IMR-90 (cell line): ENCODE data around the gene TK1. TPM values are rescaled to one million over a fixed set of nuclear protein-coding genes. Genes with fewer than 3 reads are reported as not detected.

Experiments
- ATAC-seq: fragments of 200-7000 bp; cut with Tn5 transposase; 2 replicates; pipeline ENCODE4 v1.9.1; 2020; ENCODE audit warnings: low read depth, mild to moderate bottlenecking, moderate library complexity
- BruUV-seq: library from RNA; stranded (reverse); fragments of 400-500 nt; replicated peaks from 2 replicates; lab custom pipeline; 2021; lab: Mats Ljungman, UMichigan
- CTCF ChIA-PET: fragments of 300-600 bp; formaldehyde crosslinking; extraction: SDS; loops from one replicate; lab custom pipeline; 2021; ENCODE audit warnings: antibody characterized with exemption; lab: Yijun Ruan, JAX
- POLR2A ChIA-PET: fragments of 300-600 bp; sonication (Branson Sonifier 250); formaldehyde crosslinking; loops from one replicate; lab custom pipeline; 2022; ENCODE audit warnings: antibody characterized with exemption; ENCODE audit not compliant: unreplicated experiment; lab: Charles Lee
- DNase-seq: peaks from one replicate; pipeline ENCODE4 v3.0.0; 2013
- H2AFZ ChIP-seq: replicated peaks from 2 replicates; pipeline ENCODE3; 2013; ENCODE audit warnings: low read length, mild to moderate bottlenecking; ENCODE audit not compliant: poor library complexity
- H2AK5ac ChIP-seq: 2 replicates; pipeline ENCODE4 v1.6.1; 2013; ENCODE audit warnings: low read depth, low read length, inconsistent platforms
- H2AK9ac ChIP-seq: replicated peaks from 2 replicates; pipeline ENCODE3; 2013; ENCODE audit warnings: mild to moderate bottlenecking, low read depth, low read length, moderate library complexity; ENCODE audit not compliant: poor library complexity
- H2BK120ac ChIP-seq: 2 replicates; pipeline ENCODE4 v1.6.1; 2013; ENCODE audit warnings: low read depth, low read length, inconsistent platforms
- H2BK15ac ChIP-seq: 3 replicates; pipeline ENCODE4 v1.6.1; 2013; ENCODE audit warnings: low read depth, low read length, inconsistent platforms
- H2BK20ac ChIP-seq: 2 replicates; pipeline ENCODE4 v1.6.1; 2013; ENCODE audit warnings: low read depth, mild to moderate bottlenecking, inconsistent platforms, low read length, moderate library complexity
- H2BK5ac ChIP-seq: 2 replicates; pipeline ENCODE4 v1.6.1; 2013; ENCODE audit warnings: mild to moderate bottlenecking, low read depth, low read length, inconsistent platforms; ENCODE audit not compliant: poor library complexity, severe bottlenecking
- H3K14ac ChIP-seq: replicated peaks from 2 replicates; pipeline ENCODE4 v1.6.1; 2013; ENCODE audit warnings: low read depth, low read length, inconsistent platforms
- H3K18ac ChIP-seq: 2 replicates; pipeline ENCODE4 v1.6.1; 2013; ENCODE audit warnings: low read depth, low read length, control low read depth
- H3K23ac ChIP-seq: 2 replicates; pipeline ENCODE4 v1.6.1; 2013; ENCODE audit warnings: low read depth, low read length, inconsistent platforms
- H3K27ac ChIP-seq: 2 replicates; pipeline ENCODE4 v1.5.1; 2013; ENCODE audit warnings: mild to moderate bottlenecking, control low read depth, low read length; ENCODE audit not compliant: insufficient read depth
- H3K27me3 ChIP-seq: 2 replicates; pipeline ENCODE4 v1.6.1; 2013; ENCODE audit warnings: low read length; ENCODE audit not compliant: control insufficient read depth, insufficient read depth
- H3K36me3 ChIP-seq: 2 replicates; pipeline ENCODE4 v1.6.1; 2013; ENCODE audit warnings: low read length, mixed read lengths; ENCODE audit not compliant: control insufficient read depth, insufficient read depth
- H3K4ac ChIP-seq: 2 replicates; pipeline ENCODE4 v1.6.1; 2013; ENCODE audit warnings: low read depth, low read length, inconsistent platforms
- H3K4me1 ChIP-seq: 2 replicates; pipeline ENCODE4 v1.6.1; 2013; ENCODE audit warnings: low read length, mixed read lengths; ENCODE audit not compliant: control insufficient read depth, insufficient read depth
- H3K4me2 ChIP-seq: 2 replicates; pipeline ENCODE4 v1.6.1; 2013; ENCODE audit warnings: low read depth, mild to moderate bottlenecking, control low read depth, low read length, moderate library complexity
- H3K4me3 ChIP-seq: 2 replicates; pipeline ENCODE4 v1.5.1; 2013; ENCODE audit warnings: low read depth, mild to moderate bottlenecking, control low read depth, low read length, moderate library complexity; ENCODE audit not compliant: insufficient read depth
- H3K56ac ChIP-seq: 2 replicates; pipeline ENCODE4 v1.6.1; 2013; ENCODE audit warnings: low read length, inconsistent platforms; ENCODE audit not compliant: insufficient read depth; ENCODE audit errors: extremely low read depth
- H3K79me1 ChIP-seq, 2 experiments: 2 replicates each; pipeline ENCODE4 v1.6.1; 2013; ENCODE audit warnings: low read length in 2 of 2, inconsistent platforms in 1 of 2, low read depth in 1 of 2
- H3K9ac ChIP-seq: 2 replicates; pipeline ENCODE4 v1.6.1; 2013; ENCODE audit warnings: low read depth, low read length, control low read depth
- H3K9me1 ChIP-seq: 2 replicates; pipeline ENCODE4 v1.6.1; 2013; ENCODE audit warnings: low read length, inconsistent platforms; ENCODE audit not compliant: insufficient read depth
- H3K9me3 ChIP-seq: 2 replicates; pipeline ENCODE4 v1.6.1; 2013; ENCODE audit warnings: low read length; ENCODE audit not compliant: control insufficient read depth, insufficient read depth
- H4K20me1 ChIP-seq: 2 replicates; pipeline ENCODE4 v1.6.1; 2013; ENCODE audit warnings: low read length, inconsistent platforms; ENCODE audit not compliant: insufficient read depth
- H4K5ac ChIP-seq: 2 replicates; pipeline ENCODE4 v1.6.1; 2013; ENCODE audit warnings: mild to moderate bottlenecking, low read depth, low read length, control low read depth
- H4K8ac ChIP-seq, 2 experiments: 2 replicates each; pipeline ENCODE4 v1.6.1; 2013; ENCODE audit warnings: low read depth in 2 of 2, low read length in 2 of 2, control low read depth in 1 of 2, inconsistent platforms in 1 of 2
- H4K91ac ChIP-seq: 2 replicates; pipeline ENCODE4 v1.6.1; 2013; ENCODE audit warnings: low read depth, low read length, inconsistent platforms; ENCODE audit not compliant: insufficient read depth
- BHLHE40 ChIP-seq: fragments of 150-350 bp; IDR thresholded peaks from 2 replicates; pipeline ENCODE4 v1.6.1; 2016; ENCODE audit warnings: mild to moderate bottlenecking, low read depth, low read length
- CEBPB ChIP-seq: IDR thresholded peaks from 2 replicates; pipeline ENCODE4 v1.6.1; 2012; ENCODE audit warnings: low read depth, low read length, improper control_type of control experiment
- CHD1 ChIP-seq: IDR thresholded peaks from 2 replicates; pipeline ENCODE4 v1.6.1; 2012; ENCODE audit warnings: low read depth, low read length, improper control_type of control experiment
- CTCF ChIP-seq: conservative IDR thresholded peaks from 2 replicates; pipeline ENCODE4 v1.5.1; 2012; ENCODE audit warnings: mild to moderate bottlenecking, low read depth, low read length, improper control_type of control experiment
- ELK1 ChIP-seq: fragments of 150-350 bp; IDR thresholded peaks from 2 replicates; pipeline ENCODE4 v1.6.1; 2016; ENCODE audit warnings: low read depth, mild to moderate bottlenecking, low read length, moderate library complexity, borderline replicate concordance
- MAFK ChIP-seq: IDR thresholded peaks from 2 replicates; pipeline ENCODE4 v1.6.1; 2012; ENCODE audit warnings: low read depth, low read length, improper control_type of control experiment
- MAZ ChIP-seq: IDR thresholded peaks from 2 replicates; pipeline ENCODE4 v1.6.1; 2012; ENCODE audit warnings: low read depth, mild to moderate bottlenecking, low read length, improper control_type of control experiment, moderate library complexity, borderline replicate concordance
- MXI1 ChIP-seq: IDR thresholded peaks from 2 replicates; pipeline ENCODE4 v1.6.1; 2012; ENCODE audit warnings: low read depth, mild to moderate bottlenecking, low read length, moderate library complexity, borderline replicate concordance
- NFE2L2 ChIP-seq: fragments of 150-350 bp; IDR thresholded peaks from 2 replicates; pipeline ENCODE4 v1.6.1; 2016; ENCODE audit warnings: low read depth, mild to moderate bottlenecking, low read length
- POLR2A ChIP-seq: IDR thresholded peaks from 2 replicates; pipeline ENCODE4 v1.6.1; 2012; ENCODE audit warnings: mild to moderate bottlenecking, low read depth, low read length
- RAD21 ChIP-seq: IDR thresholded peaks from 2 replicates; pipeline ENCODE4 v1.6.1; 2012; ENCODE audit warnings: low read length, improper control_type of control experiment
- RCOR1 ChIP-seq: IDR thresholded peaks from 2 replicates; pipeline ENCODE4 v1.6.1; 2012; ENCODE audit warnings: mild to moderate bottlenecking, low read length, improper control_type of control experiment; ENCODE audit not compliant: insufficient replicate concordance
- RFX5 ChIP-seq: IDR thresholded peaks from 2 replicates; pipeline ENCODE4 v1.8.0; 2012; ENCODE audit warnings: low read depth, mild to moderate bottlenecking, low read length, moderate library complexity
- SMC3 ChIP-seq: fragments of 150-350 bp; IDR thresholded peaks from 2 replicates; pipeline ENCODE4 v1.6.1; 2016; ENCODE audit warnings: low read depth, mild to moderate bottlenecking, antibody characterized with exemption, low read length, moderate library complexity
- USF2 ChIP-seq: fragments of 150-350 bp; IDR thresholded peaks from 2 replicates; pipeline ENCODE4 v1.6.1; 2017; ENCODE audit warnings: mild to moderate bottlenecking, antibody characterized with exemption, low read length, low read depth
- WGBS, 2 experiments: methylation state at CpG; one replicate each; pipeline versions ENCODE4 v1.1.5 to v1.1.7; 2013; ENCODE audit warnings: missing lambda C conversion rate in 2 of 2; ENCODE audit not compliant: insufficient read length in 1 of 2; ENCODE audit errors: extremely low coverage in 2 of 2; 5-methylcytosine and 5-hydroxymethylcytosine counted together
- dilution Hi-C: fragments of 300-500 bp; cut with HindIII; formaldehyde crosslinking; loops from one replicate; pipeline ENCODE4 v1.14.3; 2018; ENCODE audit warnings: low sequenced_read_pairs; ENCODE audit not compliant: unreplicated experiment
- in situ Hi-C: fragments of 300-500 bp; cut with MboI; formaldehyde crosslinking; loops from 3 replicates; pipeline ENCODE4 v1.14.3; 2019; ENCODE audit warnings: low sequenced_read_pairs, inconsistent platforms, mixed read lengths
- intact Hi-C: fragments of 100-400 bp; cut with micrococcal nuclease; formaldehyde crosslinking; loops from 2 replicates; pipeline ENCODE4 v1.10.0; 2022
- polyA plus RNA-seq, 3 experiments: library from polyadenylated mRNA; depleted of rRNA; stranded (reverse); fragments of >200 nt; gene quantifications; 2 replicates each; pipeline ENCODE4 v1.2.3, GENCODE V29; 2012; ENCODE audit warnings: low replicate concordance in 1 of 3
- total RNA-seq: library from RNA; depleted of rRNA; stranded (reverse); fragments of >200 nt; gene quantifications from 2 replicates; pipeline ENCODE4 v1.2.3, GENCODE V29; 2012

The TK1 gene
- total and polyA plus RNA-seq, 2 of the 4 experiments (the other 2 are of a cell fraction), result 150 to 219 TPM

GRCh38 chr17:78231991-78232858, 45.4 kb upstream of the TK1 start:
- H4K5ac ChIP-seq, result no peak overlapping the region
- ATAC-seq (peak; percentile 74), DNase-seq (no peak)
- peak overlapping the region; percentile 11 for H2AFZ ChIP-seq
- no peak overlapping the region for H3K18ac ChIP-seq
- no peak overlapping the region; the same call in 1 of the 2 replicates for H3K4me2 ChIP-seq
- no peak overlapping the region for H3K4ac ChIP-seq
- POLR2A ChIA-PET, result no interaction called here
- H2BK5ac ChIP-seq, result no peak overlapping the region
- no peak overlapping the region for H3K4me3 ChIP-seq
- no peak overlapping the region for H3K27ac ChIP-seq
- no TSS peak for BruUV-seq
- H2AK9ac ChIP-seq, result no peak overlapping the region
- H2BK20ac ChIP-seq, result no peak overlapping the region
- in situ Hi-C loops (no loop called here), dilution Hi-C loops (no loop called here), intact Hi-C loops (no loop called here)
- H3K36me3 ChIP-seq, result no peaks in the 10 kb centered on the region
- H3K9me1 ChIP-seq, result no peaks in the 10 kb centered on the region
- H3K9me3 ChIP-seq, result no peaks in the 10 kb centered on the region
- no peak overlapping the region for H2AK5ac ChIP-seq
- H3K79me1 ChIP-seq, result no peaks in the 10 kb centered on the region
- H2BK120ac ChIP-seq, result no peak overlapping the region
- H4K8ac ChIP-seq, result no peak overlapping the region
- CTCF ChIA-PET, result no interaction called here
- H3K14ac ChIP-seq, result no peak overlapping the region
- H3K56ac ChIP-seq, result no peak overlapping the region
- H3K27me3 ChIP-seq, result peaks cover 38% of the 10 kb centered on the region
- H2BK15ac ChIP-seq, result no peak overlapping the region
- H3K4me1 ChIP-seq, result no peaks in the 10 kb centered on the region
- H4K20me1 ChIP-seq, result no peaks in the 10 kb centered on the region
- H3K23ac ChIP-seq, result no peak overlapping the region
- no peak overlapping the region for H3K9ac ChIP-seq
- no peak overlapping the region for H4K91ac ChIP-seq
- WGBS, 2 experiments, result 1% methylated on average over 17 of the region's 55 CpGs; no CpG with 5 or more reads in 1 of the 2 experiments
- TF ChIP-seq BHLHE40 (no peak), NFE2L2 (no peak), CHD1 (no peak), CTCF (no peak), ELK1 (no peak), RCOR1 (no peak), RFX5 (no peak), MAZ (no peak), USF2 (no peak), POLR2A (no peak), CEBPB (no peak), SMC3 (no peak), MXI1 (no peak), MAFK (no peak), RAD21 (no peak)
